Activated CD4-positive, alpha-beta T cell treated with anti-CD3 and anti-CD28 coated beads for 24 hours (primary cell): Measurements from ENCODE around the gene GPALPP1.
"Not testable (repeated sequence)": the region's sequence is repeated elsewhere in the genome, so short reads cannot be mapped to it uniquely, and the experiment has no call there.

Experiments
- DNase-seq, 2 donors: peaks; one replicate each; pipeline ENCODE4 v3.0.0-alpha.2; 2020; ENCODE audit warnings: low read depth in 2 of 2

The GPALPP1 gene, protein sequence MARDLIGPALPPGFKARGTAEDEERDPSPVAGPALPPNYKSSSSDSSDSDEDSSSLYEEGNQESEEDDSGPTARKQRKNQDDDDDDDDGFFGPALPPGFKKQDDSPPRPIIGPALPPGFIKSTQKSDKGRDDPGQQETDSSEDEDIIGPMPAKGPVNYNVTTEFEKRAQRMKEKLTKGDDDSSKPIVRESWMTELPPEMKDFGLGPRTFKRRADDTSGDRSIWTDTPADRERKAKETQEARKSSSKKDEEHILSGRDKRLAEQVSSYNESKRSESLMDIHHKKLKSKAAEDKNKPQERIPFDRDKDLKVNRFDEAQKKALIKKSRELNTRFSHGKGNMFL

GRCh38 chr13:44989071-44989889, at the start of gene GPALPP1, which contains the start of gene NUFIP1:
TSS of gene GPALPP1 (plus strand) at chr13:44989538. CDS start at chr13:44989655, 117 bp downstream.
TSS of gene NUFIP1 (minus strand) at chr13:44989471. CDS start at chr13:44989436, 35 bp downstream.
- peak; percentile 79 to 91 for DNase-seq

- not testable (repeated sequence) for DNase-seq
Observed at GRCh38 chr13:44943411-44943810, 45.9 kb upstream of the GPALPP1 start.

DNA sequence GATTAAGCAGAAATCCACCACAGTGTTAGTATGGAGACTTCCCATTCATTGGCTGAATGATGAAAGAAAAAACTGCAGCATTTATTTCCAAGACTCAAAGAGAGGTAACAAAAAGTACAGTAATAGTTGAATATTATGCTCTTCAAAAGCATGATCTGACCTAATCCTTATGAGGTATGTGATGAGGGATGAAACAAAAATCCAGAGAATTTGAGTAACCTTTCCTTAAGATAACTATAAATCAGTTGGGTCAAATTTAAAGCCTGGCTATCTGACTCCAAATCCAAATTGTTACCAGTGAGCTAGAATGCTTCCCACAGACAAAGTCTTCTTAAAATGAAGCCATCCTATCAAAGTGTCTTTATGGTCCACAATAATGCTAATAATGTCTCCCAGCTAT, 38.2 kb upstream of the GPALPP1 start:
- no peak for DNase-seq

DNA sequence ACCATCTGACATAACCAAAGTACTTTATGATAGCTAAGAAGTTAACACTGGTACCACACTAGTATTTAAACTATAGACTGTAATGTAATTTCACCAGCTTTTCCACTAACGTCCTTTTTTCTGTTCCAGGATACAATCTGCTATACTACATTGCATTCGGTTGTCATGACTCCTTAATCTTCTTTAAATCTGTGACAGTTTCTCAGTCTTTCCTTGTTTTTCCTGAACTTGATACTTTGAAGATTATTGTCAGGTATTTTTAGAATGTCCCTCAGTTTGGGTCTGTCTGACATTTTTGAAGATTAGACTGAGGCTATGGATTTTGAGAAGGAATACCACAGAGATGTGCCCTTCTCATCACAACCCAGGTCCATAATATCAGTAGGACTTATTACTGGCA, 36.7 kb upstream of the GPALPP1 start:
- DNase-seq, result no peak

- no peak for DNase-seq
Observed at GRCh38 chr13:44954224-44954623, 35.1 kb upstream of the GPALPP1 start.

GRCh38 chr13:44955406-44955805, 33.9 kb upstream of the GPALPP1 start:
- DNase-seq, result no peak

DNA sequence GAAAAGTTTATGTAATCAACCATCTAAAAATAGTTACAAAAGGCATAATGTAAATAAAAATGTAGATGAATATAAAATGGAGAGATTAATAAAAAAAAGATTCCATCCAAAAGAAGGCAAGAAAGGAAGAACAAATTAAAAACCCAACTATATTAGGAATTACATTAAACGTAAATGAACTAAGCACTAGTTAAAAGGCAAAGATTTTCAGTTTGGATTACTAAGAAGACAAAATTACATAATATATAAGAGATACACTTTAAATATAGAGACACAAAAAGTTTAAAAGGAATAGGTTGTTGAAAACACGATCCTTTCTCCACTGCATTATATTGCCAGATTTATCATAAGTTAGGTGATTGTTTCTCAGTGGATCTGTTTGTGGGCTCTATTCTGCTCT, 27.3 kb upstream of the GPALPP1 start:
- DNase-seq, result no peak

GRCh38 chr13:44967704-44968433, 21.5 kb upstream of the GPALPP1 start:
- DNase-seq, result no peak

DNA sequence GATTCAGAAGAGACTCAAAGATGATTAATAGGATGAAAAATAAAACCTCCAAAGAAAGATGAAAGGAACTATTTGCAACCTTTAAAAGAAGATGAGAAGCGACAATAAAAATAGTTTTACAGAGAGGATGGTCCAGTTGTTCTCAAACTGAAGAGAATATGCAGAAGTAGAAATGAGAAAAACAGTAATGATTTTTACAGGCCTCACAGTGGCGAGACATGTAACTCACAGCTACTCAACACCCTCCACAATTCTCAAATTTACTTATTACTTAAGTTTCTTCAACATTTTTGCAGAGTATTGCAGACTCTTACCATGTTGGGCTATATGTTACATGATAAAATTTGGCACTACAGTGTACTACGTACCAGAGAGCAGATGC, 20.9 kb upstream of the GPALPP1 start:
- DNase-seq, result no peak

DNA sequence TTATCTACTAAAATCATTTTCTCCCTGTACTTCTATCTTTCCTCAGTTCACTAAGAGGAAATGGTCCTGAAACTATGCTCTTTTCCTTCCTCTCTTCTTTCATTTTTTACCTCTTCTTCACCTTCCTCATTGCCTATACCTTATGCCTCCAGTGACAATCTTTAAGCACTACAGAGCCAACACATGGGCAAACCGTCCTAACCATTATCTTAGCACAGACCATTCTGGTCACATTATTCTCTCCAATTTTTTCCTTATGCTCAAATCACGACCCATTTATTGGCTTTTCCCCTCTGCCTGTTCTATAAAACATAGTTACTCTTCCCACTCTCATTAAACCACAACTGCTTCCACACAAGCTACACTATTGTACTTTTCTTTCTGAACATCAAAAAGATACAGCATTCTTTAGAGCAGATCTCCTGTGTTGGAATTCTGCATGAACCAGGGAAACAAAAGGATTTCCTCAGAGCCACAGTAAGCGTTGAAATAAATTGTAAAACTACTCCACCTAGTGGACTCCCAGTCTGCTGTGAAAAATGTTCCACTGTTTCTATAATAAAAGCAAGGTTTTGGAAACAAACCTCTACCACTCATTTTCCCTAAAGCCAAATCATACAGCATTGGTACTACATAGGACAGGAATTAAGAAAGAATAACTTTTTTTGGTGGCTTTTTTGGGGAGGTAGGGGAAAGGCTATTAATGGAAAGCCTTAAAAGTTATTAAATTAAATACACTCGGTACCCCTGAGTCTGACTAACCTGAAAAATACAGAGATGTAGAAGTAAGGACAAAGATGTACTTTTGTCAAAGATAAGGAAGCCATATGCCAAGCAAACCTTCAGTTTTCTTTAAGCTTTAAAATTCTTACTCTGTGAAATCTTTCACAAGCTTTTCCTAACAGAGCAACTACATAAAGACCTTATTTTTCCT, 19.5 kb upstream of the GPALPP1 start:
- no peak for DNase-seq

- DNase-seq, result no peak
Observed at GRCh38 chr13:44971656-44972595, 17.4 kb upstream of the GPALPP1 start.

- DNase-seq, result no peak
Observed at GRCh38 chr13:44972956-44973581, 16.3 kb upstream of the GPALPP1 start.

DNA sequence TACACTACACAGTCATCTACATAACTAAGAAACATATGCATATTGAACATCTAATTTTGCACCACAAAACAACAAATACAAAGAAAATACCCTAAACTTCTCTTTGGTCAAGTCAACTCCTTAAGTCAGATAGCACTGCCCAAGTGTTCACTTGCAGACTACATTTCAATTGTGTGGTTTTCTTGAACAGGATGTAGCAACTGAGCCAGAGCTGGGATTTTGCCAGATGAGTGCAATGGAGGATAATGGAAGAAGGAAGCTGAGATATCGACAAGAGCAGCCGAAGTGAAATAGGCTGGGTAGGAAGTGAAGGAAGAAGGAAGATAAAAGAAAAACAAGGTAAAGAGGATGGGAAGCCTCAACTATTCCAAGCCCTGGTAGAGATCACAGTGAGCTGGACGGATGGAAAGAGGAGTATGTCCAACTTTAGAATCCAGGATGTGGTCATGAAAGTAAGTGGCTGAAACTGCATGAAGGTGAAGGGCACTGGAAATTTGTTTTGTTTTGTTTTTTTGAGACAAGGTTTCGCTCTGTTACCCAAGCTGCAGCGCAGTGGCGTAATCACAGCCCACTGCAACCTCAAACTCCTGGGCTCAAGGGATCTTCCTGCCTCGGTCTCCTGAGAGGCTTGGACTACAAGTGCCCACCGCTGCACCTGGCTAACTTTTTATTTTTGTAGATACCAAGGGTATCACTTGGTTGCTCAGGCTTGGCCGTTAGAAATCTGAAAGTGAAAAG, 15.1 kb upstream of the GPALPP1 start:
- no peak for DNase-seq

GRCh38 chr13:44976196-44976595, 13.1 kb upstream of the GPALPP1 start:
- DNase-seq, result no peak

DNA sequence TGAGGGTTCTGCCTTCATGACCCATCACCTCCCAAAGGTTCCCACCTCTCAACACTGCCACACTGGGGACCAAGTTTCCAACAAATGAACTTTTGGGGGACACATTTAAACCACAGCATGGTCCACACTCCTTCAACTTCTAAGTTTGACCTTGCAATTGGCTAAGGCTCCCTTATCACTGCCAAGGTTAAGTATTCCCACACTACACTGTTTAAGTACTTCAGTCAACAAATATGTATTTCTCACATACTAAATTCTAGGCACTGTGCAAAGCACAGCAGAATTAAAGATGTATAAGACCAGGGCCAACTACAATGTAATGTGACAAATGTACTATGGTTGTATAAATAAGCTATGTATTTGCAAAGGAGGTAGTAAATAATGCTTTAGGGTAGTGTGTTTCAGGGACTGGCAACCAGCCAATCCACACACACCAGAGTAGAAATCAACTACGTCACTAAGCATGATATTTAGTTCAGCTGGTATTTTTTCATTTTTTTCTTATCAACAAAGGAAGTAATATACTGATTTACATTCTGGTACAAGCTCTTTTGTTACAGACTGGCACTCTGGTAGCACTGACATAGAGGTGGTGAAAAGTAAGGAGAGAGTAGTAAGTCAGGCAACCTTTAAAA, 12.3 kb upstream of the GPALPP1 start:
- no peak for DNase-seq

DNA sequence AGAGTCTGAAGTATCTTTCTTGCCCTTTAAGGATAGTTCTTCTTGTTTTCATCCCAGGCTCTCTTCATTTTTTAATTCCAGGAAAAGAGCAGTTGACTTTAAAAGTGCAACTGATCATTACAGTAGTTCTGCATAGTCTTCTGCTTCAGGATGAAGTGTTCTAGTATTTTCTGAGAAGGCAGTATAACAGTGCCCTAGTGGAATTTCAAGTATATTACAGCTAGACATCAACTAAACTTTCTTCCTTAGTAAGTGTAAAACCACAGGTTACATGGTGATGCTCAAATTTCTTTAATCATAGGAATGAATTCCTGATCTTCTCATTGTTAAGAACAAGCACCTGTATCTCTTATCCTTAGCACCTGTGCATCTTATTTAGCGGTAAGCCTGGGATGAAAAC, 11.0 kb upstream of the GPALPP1 start:
- DNase-seq, result no peak

- DNase-seq, result no peak
Observed at GRCh38 chr13:44989941-44990340, 603 bp downstream of the GPALPP1 start.

GRCh38 chr13:45003417-45003816, 14.1 kb downstream of the GPALPP1 start:
- DNase-seq, result no peak
